Superior temporal gyrus (tissue), 1 donor: ENCODE results near the gene MEG3.

Experiments
- DNase-seq: peaks from one replicate; pipeline ENCODE4 v3.0.0-alpha.2; 2016; ENCODE audit errors: extremely low spot score

Gene MEG3

GRCh38 chr14:100895411-100895810 lies 69.5 kb downstream of the MEG3 start:
- no peak for DNase-seq

DNA sequence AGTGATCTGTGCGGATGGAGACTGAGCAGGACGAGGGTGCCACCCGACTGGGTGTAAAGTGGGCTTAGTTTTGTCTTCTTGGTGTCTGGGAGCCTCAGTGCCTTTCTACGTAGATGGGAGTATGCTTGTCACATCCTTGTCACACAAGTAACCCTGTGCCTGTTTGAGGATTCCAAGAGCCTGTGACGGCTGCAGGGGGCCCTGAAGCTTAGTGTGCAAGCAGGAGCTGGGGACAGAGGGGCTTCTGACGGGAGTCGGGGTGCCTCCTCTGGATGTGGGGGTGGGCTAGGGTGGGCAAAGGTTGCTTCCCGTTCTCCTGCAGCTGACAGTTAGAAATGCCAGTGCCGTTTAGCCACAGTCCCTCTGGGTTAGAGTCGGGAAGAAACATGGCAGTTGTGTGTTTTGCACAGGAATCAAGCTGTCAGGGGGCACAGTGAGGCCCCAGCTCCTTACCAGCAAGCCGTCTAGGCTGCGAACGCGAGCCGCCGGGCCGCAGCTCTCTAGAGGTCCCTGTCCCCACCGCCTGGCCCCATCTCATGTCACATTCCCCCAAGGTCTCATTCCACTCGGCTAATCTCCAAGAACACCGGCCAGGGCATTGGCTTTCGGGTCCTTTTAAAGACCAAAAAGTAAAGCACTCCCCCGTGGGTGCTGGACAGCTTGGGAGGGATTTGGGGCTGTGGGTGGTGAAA lies 70.6 kb downstream of the MEG3 start:
- DNase-seq = no peak

DNA sequence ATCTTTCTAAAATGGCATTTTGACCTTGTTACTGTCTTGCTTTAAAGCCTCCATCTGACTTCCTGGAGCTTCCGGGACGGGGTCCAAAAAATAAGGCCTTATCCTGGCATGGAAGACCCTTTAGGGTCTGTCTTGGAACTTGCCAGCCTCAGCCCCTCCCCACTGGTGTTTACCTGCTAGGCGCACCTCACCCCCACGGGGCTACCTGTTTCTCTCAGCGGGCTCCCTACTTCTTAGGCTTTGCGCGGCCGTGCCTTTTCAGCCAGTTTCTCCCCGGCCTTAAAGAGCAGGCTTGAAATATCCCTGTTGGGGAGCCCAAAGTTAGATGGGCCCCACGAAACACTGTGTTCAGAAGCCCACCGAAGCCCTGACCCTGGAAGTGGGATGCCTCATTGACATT lies 72.5 kb downstream of the MEG3 start:
- DNase-seq = no peak

DNA sequence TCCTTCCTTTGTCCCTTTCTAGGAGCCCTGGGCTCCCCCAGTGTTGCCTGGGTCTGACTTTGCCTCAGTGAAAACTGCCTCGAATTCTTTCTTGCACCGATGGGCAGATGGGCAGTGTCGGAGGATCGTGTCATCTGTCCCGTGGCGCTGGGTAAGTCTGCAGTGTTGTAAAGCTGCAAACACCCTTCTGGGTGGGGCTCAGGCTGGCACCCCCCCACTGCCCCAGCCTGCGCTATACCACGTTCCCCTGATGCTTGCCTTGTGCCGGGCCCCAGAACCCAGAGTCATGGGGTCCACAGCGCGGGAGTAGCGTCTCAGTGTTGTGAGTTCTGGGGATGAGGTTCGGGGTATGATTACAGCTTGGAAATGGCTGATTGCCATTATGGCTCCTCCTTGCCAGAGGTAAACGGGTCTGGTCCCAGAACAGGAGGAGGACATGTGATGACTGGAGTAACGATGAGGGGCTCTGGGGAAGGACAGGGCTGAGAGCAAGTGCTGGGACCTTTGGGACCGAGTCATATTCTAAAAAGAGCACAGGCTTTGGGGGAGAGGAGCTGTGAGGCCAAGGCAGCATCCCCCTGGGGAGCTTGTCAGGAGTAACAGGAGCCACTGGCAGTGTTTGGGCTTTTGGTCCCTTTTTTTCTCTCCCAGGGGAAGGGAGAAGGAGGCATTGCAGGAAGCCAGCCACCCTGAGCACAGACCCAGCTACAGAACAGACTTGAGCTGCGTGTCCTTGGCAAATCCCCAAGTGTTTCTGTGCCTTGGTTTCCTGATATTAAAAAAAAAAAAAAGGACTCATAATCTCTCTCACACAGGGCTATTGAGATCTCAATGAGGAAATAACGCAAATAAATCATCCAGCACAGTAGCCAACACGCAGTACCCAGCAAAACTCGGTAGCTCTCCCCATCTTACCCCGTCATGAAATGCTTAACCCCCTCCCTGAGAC lies 73.3 kb downstream of the MEG3 start:
- no peak for DNase-seq

DNA sequence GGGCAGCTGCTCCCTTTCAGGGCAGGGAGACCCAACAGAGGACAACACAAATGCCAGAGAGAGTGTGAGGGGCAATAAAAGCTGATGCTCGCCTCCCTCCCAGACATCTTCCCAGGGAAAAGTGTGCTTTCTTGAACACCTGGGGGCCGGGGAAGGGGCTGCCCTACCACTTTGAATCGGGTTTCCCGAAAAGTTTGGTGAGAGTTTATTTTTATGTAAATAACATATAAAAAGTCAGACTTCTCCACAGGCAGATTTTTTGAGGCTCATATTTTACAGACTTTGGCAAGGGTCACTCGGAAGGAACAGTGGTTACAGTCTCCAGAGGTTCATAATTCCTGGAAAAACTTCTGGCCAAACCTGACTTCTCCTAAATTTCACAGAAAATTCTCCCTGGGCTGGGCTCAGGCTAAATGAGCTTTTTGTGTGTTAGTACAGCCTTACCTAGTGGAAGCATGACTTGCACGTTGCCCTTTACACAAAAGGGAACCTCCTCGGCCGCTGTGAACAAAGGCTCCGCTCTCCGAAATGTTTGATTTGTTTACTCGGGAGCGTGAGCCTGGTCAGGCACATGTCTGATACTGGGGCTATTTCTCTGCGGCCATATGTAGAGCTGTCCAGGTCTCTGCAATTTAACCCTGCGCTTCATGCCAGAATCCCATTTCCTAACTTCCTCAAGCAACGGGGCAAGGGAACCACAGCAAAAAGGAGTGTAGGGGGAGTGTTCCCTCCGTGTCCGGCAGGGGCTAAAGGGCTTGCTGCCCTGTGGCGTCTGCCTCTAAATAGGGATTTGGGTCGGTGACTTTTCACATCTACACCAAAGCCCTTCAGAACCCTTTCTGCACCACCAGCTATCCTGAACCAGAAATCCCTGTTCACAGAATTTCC lies 74.2 kb downstream of the MEG3 start:
- DNase-seq = no peak

DNA sequence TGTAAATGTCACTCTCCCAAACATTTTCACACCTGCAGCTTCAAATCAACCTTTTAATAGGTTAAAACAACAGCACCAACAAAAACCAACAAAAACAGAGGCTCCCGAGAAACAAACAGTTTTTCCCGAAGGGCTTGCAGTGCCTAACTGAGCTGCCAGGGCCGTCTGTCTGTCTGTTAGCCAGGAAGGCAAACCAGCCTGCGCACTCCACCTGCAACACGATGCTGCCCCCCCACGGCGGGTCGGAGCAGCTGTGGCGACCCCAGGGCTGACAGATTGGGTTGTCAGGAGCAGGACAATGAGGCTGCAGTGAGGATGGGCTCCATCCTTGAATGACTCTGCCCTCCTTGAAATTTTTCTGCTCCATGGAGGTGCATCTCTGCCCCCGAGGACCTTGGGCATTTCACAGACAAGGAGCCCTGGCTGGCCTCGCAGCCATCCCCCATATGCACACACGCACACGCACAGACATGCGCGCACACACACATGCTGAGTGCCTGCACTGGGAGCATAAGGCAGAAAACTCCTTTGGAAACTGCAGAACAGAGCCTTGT lies 75.0 kb downstream of the MEG3 start:
- no peak for DNase-seq

- no peak for DNase-seq
These were observed 75.7 kb downstream of the MEG3 start for GRCh38 chr14:100901391-100902183.

DNA sequence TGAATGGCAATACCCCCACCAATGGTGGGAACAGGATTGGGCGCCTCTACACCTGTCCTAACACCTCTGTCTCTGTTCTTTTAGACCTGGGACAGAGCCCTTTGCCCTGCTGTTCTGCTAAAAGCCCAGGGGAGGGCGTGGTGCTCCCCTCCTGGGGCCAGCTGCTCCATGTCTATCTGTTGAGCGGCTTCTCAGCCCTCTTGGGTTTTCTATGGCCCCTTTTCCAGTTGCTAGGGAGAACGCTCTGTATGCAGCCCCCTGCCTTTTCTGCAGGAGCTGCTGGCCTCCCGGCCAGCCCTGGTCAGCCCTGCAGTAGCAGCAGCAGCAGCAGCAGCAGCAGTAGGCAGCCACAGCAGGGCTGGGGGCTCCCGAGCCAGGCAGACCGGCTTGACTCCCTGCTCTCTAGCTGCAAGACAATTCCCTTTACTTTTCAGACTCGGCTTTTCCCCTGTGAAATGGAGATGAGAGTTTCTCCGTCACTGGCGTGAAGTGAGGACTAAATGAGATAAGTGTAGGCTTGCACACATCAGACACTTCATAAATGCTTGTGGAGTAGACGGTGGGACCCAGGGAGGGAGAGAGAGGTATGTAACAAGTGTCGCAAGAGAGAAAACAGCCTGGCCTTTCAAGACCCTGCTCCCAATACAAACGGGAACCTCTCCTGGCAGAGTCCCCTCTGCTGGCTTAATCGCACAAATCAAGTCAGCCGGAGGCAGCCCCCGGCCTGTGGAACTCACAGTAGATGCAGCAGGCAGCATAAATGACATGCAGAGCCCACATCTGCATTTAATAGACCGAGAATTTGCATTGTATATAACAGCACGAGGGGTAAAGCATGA lies 76.6 kb downstream of the MEG3 start:
- no peak for DNase-seq

DNA sequence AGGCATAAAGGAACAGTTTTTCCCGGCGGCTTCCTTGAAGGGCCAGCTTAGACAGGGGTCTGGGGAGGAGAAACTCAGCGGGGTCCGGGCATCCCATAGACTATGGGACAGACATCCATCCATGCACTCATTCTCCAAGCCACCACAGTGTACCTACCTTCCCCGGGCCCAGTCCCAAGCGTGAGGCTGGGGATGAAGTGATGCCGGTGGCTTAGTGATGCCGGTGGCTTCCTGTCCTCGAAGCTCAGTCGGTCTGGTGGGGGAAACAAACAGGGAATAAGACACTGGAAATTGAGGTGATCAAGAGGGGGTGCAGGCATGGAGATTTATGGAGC lies 77.2 kb downstream of the MEG3 start:
- DNase-seq = no peak

GRCh38 chr14:100903672-100904185 lies 77.8 kb downstream of the MEG3 start, which contains the start of gene RTL1:
TSS of gene RTL1 (minus strand) at chr14:100903722. CDS start at chr14:100884788, 18,934 bp downstream.
- DNase-seq = no peak

- no peak for DNase-seq
These were observed 78.6 kb downstream of the MEG3 start for GRCh38 chr14:100904307-100905087.

DNA sequence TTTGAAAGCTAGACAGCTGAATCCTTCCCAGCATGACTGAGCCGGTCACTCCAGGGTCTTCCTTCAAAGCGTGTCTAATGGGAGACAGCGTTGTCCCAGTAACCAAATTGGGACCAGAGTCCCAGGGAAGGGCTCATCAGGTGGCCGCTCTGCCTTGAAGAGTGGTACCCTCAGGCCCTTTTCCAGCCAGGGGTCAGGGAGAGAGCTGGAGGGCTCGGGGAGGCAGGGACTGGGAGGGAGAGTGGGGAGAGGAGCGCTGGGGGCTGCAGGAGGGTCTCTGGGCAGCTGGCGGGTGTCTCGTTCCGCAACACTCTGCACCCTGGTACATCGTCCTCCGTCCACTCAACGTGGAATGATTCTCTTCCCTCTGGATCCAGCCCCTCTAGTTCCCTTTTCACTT lies 79.2 kb downstream of the MEG3 start:
- no peak for DNase-seq

- no peak for DNase-seq
These were observed 80.5 kb downstream of the MEG3 start for GRCh38 chr14:100906420-100906819.

GRCh38 chr14:100907240-100907639 lies 81.3 kb downstream of the MEG3 start:
- DNase-seq = no peak

DNA sequence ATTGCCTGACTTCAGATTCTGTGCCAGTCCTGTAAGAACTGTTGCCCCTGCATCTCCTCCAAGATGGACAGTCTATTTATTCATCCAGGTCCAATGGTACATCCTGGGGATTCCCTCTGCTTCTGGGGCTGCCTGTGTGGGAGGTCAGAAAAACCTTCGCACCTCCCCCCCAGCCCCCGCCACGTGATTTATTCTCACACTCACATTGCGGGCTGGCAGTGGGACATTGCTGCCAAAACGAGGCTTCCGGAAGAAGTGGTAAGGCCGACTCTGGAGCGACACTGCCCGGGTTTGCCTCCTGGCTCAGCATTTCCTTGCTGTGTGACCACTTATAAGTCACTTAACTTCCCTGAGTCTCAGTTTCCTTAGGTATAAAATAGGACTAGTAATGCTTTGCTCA lies 83.5 kb downstream of the MEG3 start:
- DNase-seq = no peak
